Subcutaneous abdominal adipose tissue (tissue), 5 donors: ENCODE measurements around the gene ACVR1B.

Source experiments
- H3K27ac ChIP-seq: one replicate; pipeline ENCODE4 v1.7.0; 2013; ENCODE audit warnings: low read depth, mild to moderate bottlenecking, inconsistent platforms, low read length, moderate library complexity
- H3K27me3 ChIP-seq, 5 donors: one replicate each; pipeline ENCODE4 v1.7.0; 2013; ENCODE audit warnings: low read length in 5 of 5, inconsistent platforms in 1 of 5; ENCODE audit not compliant: control insufficient read depth in 5 of 5, insufficient read depth in 4 of 5
- H3K36me3 ChIP-seq, 5 donors: one replicate each; pipeline ENCODE4 v1.7.0; 2013; ENCODE audit warnings: low read length in 5 of 5; ENCODE audit not compliant: control insufficient read depth in 5 of 5, insufficient read depth in 5 of 5
- H3K4me1 ChIP-seq, 5 donors: one replicate each; pipeline ENCODE4 v1.7.0; 2013; ENCODE audit warnings: low read length in 5 of 5, mild to moderate bottlenecking in 3 of 5, moderate library complexity in 1 of 5; ENCODE audit not compliant: control insufficient read depth in 5 of 5, insufficient read depth in 5 of 5
- H3K4me3 ChIP-seq, 5 donors: one replicate each; pipeline ENCODE4 v1.7.0; 2013; ENCODE audit warnings: low read length in 5 of 5, low read depth in 1 of 5
- H3K9ac ChIP-seq, 5 donors: one replicate each; pipeline ENCODE4 v1.7.0; 2013; ENCODE audit warnings: low read length in 5 of 5, mild to moderate bottlenecking in 4 of 5, moderate library complexity in 3 of 5
- H3K9me3 ChIP-seq, 5 donors: one replicate each; pipeline ENCODE4 v1.7.0; 2013; ENCODE audit warnings: low read length in 5 of 5; ENCODE audit not compliant: control insufficient read depth in 5 of 5
- donor health status: healthy.
- donor health status: healthy.
- donor health status: healthy.
- donor health status: healthy.
- donor health status: healthy.

The ACVR1B gene

GRCh38 chr12:51962737-51963136 lies 11.2 kb downstream of the ACVR1B start:
- Histone ChIP-seq H3K36me3 (peaks cover 0 to 8% (median 4%) of the 10 kb centered on the region in 5 donors), H3K4me1 (peaks cover 8 to 36% (median 25%) of the 10 kb centered on the region in 5 donors), H3K9me3 (no peaks in the 10 kb centered on the region), H3K27me3 (no peaks in the 10 kb centered on the region), H3K4me3 (no peak overlapping the region), H3K9ac (no peak overlapping the region), H3K27ac (no peak overlapping the region)

- Histone ChIP-seq H3K36me3 (peaks cover 0 to 8% (median 4%) of the 10 kb centered on the region in 5 donors), H3K9me3 (no peaks in the 10 kb centered on the region), H3K4me3 (no peak overlapping the region), H3K27me3 (no peaks in the 10 kb centered on the region), H3K27ac (no peak overlapping the region), H3K9ac (no peak overlapping the region), H3K4me1 (peaks cover 8 to 37% (median 27%) of the 10 kb centered on the region in 5 donors)
These were observed 12.0 kb downstream of the ACVR1B start for GRCh38 chr12:51963477-51963876.

GRCh38 chr12:51969643-51970042 lies 18.1 kb downstream of the ACVR1B start:
- Histone ChIP-seq H3K9me3 (no peaks in the 10 kb centered on the region), H3K4me1 (peaks cover 8 to 44% (median 37%) of the 10 kb centered on the region in 5 donors), H3K36me3 (no peaks in the 10 kb centered on the region), H3K9ac (no peak overlapping the region), H3K4me3 (no peak overlapping the region), H3K27me3 (no peaks in the 10 kb centered on the region), H3K27ac (no peak overlapping the region)

- H3K4me3 ChIP-seq: no peak overlapping the region
- no peaks in the 10 kb centered on the region for H3K9me3 ChIP-seq
- peaks cover 8 to 49% (median 42%) of the 10 kb centered on the region in 5 donors for H3K4me1 ChIP-seq
- no peak overlapping the region for H3K9ac ChIP-seq
- no peak overlapping the region for H3K27ac ChIP-seq
- H3K36me3 ChIP-seq: peaks cover 0 to 11% (median 10%) of the 10 kb centered on the region in 5 donors
- no peaks in the 10 kb centered on the region for H3K27me3 ChIP-seq
These were observed 19.6 kb downstream of the ACVR1B start for GRCh38 chr12:51970904-51971646.

- Histone ChIP-seq H3K9me3 (no peaks in the 10 kb centered on the region), H3K4me1 (peaks cover 8 to 49% (median 42%) of the 10 kb centered on the region in 5 donors), H3K36me3 (peaks cover 0 to 19% (median 18%) of the 10 kb centered on the region in 5 donors), H3K27ac (peak overlapping the region; percentile 60), H3K4me3 (no peak overlapping the region), H3K27me3 (no peaks in the 10 kb centered on the region), H3K9ac (no peak overlapping the region)
These were observed 20.4 kb downstream of the ACVR1B start for GRCh38 chr12:51971679-51972421.

- no peaks in the 10 kb centered on the region for H3K27me3 ChIP-seq
- H3K36me3 ChIP-seq: peaks cover 0 to 24% (median 23%) of the 10 kb centered on the region in 5 donors
- H3K4me3 ChIP-seq: no peak overlapping the region
- peak overlapping the region in 1 of 5 donors; percentile 47 for H3K9ac ChIP-seq
- H3K27ac ChIP-seq: peak overlapping the region; percentile 60
- H3K4me1 ChIP-seq: peaks cover 8 to 49% (median 43%) of the 10 kb centered on the region in 5 donors
- no peaks in the 10 kb centered on the region for H3K9me3 ChIP-seq
These were observed 20.9 kb downstream of the ACVR1B start for GRCh38 chr12:51972422-51972812.

GRCh38 chr12:51972849-51973273 lies 21.4 kb downstream of the ACVR1B start:
- Histone ChIP-seq H3K9me3 (no peaks in the 10 kb centered on the region), H3K4me1 (peaks cover 8 to 47% (median 42%) of the 10 kb centered on the region in 5 donors), H3K27ac (peak overlapping the region; percentile 60), H3K4me3 (no peak overlapping the region), H3K36me3 (peaks cover 2 to 28% (median 25%) of the 10 kb centered on the region in 5 donors), H3K27me3 (no peaks in the 10 kb centered on the region), H3K9ac (peak overlapping the region in 2 of 5 donors; percentile 47 to 49)

GRCh38 chr12:51973560-51973959 lies 22.1 kb downstream of the ACVR1B start:
- Histone ChIP-seq H3K27me3 (no peaks in the 10 kb centered on the region), H3K4me3 (no peak overlapping the region), H3K36me3 (peaks cover 4 to 34% (median 28%) of the 10 kb centered on the region in 5 donors), H3K9ac (peak overlapping the region in 2 of 5 donors; percentile 47 to 49), H3K9me3 (no peaks in the 10 kb centered on the region), H3K4me1 (peaks cover 8 to 43% (median 39%) of the 10 kb centered on the region in 5 donors), H3K27ac (peak overlapping the region; percentile 60)

GRCh38 chr12:51974646-51975045 lies 23.1 kb downstream of the ACVR1B start:
- Histone ChIP-seq H3K27ac (no peak overlapping the region), H3K27me3 (no peaks in the 10 kb centered on the region), H3K4me3 (no peak overlapping the region), H3K4me1 (peaks cover 8 to 43% (median 39%) of the 10 kb centered on the region in 5 donors), H3K36me3 (peaks cover 4 to 34% (median 28%) of the 10 kb centered on the region in 5 donors), H3K9ac (no peak overlapping the region), H3K9me3 (no peaks in the 10 kb centered on the region)

- Histone ChIP-seq H3K36me3 (peaks cover 4 to 34% (median 28%) of the 10 kb centered on the region in 5 donors), H3K27me3 (no peaks in the 10 kb centered on the region), H3K27ac (no peak overlapping the region), H3K9ac (no peak overlapping the region), H3K4me1 (peaks cover 8 to 42% (median 39%) of the 10 kb centered on the region in 5 donors), H3K9me3 (no peaks in the 10 kb centered on the region), H3K4me3 (no peak overlapping the region)
These were observed 23.7 kb downstream of the ACVR1B start for GRCh38 chr12:51975196-51975595.
